ENCODE measurements around the gene IL33. TPM values are rescaled to one million over a fixed set of nuclear protein-coding genes. Genes with fewer than 3 reads are reported as not detected.

Gene IL33
- polyA plus RNA-seq, 12 donors: 19.5 to 57.2 (median 31.7) TPM; not detected in 1

DNA sequence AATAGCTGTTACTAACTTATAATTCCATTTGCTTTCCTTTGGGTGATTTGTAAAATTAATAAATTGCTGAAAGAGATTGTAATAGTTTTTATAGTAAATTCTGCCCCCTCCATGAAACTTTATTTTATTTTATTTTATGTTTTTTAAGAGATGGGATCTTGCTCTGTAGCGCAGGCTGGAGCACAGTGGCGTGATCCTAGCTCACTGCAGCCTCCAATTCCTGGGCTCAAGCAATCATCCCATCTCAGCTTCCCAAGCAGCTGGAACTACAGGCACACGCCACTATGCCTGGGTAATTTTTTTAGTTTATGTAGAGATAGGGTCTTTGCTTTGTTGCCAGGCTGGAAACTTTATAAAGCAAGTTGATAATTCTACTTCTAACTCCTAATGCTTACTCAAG is 395 bp downstream of the IL33 start:
- DNase-seq: no peak

DNA sequence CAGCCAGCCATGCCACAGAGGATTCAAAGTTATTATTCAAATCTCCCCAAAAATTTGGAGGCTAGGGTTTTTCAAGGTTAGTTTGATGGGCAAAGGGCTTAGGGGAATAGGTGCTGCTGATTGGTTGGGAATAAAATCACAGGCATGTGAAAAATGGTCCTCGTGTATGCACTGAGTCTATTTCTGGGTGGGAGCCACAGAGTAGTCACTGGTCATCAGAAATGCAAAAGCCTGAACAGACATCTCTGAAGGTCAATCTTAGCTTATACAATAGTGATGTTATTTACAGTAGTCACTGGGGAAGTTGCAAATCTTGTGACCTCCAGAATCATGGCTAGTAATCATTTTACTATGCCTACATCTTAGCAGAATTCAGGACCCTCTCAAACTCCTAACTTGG is 1.3 kb downstream of the IL33 start:
- DNase-seq: no peak

- DNase-seq: no peak
Measured at GRCh38 chr9:6218099-6218502, 2.5 kb downstream of the IL33 start.

DNA sequence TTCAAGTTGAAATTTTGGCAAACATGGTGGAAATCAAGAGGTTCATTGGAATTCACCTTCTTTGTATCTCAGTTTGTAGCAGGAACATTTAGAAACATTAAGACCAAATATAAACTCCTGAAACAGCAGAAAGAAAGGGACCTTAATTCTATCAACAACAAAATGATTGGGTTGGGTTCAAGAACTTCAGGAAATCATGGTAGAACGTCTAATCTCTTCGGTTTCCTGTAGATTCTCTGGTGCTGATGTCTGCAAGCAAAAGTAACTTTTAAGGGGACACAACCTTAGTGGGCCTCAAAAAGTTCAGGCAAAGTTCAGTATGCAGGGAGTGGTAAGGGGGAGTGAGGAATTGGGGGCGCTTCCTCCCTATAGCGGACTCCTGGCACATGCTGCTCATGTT is 3.4 kb downstream of the IL33 start:
- no peak for DNase-seq

GRCh38 chr9:6219981-6220380 is 4.4 kb downstream of the IL33 start:
- no peak for DNase-seq

DNA sequence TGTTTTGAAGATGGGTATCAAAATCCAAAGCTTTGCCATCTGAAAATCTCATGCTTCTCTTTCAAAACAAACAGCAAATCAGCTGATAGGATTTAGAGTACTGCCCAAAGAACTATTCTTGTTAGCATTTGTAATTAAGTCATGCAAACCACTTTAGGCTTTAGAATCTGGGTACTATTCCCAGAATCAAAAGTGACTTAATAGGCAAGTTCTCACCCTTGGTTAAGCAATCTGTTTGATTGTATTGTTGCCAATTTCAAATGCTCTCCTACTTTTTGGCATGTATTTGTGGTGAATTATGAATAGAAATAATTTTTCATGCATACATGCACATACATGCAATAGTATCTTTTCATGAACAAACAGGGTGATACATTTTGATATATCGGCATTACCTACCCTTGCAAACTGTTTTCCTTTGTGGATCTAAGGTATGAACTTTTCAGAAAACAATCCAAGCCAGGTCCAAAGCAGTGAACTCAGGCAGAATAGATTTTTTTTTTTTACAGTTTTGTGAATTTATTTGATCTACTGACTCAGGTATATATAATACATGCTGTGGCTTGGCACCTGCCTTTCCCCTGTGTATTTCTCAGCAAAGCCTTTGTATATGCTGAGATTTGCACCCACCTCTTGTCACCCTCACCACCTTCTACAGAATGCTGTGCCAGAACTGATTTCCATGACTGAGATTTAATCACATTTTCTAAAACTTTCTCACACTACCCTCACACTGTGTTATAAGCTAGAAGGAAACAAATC is 9.0 kb downstream of the IL33 start:
- no peak for DNase-seq

DNA sequence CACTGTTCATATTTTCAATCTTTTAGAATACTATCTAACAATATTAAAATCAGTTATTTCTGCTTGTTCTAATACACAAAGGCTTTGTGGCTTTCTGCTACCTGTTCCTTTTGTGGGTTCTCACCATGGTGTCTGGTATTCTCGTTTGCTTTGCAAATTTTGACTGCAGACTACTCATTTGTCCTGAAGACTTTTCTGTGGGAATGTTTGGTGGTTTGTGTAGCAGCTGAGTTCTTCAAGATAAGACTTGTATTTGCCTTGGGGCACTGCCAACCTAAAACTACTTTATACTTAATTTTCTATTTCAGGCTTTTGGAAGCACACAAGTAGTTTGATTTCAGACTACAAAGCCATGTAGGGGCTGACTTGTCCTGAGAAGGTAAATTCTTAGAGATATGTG is 11.1 kb downstream of the IL33 start:
- DNase-seq: no peak

- no peak for DNase-seq
Measured at GRCh38 chr9:6229186-6229585, 13.6 kb downstream of the IL33 start.

DNA sequence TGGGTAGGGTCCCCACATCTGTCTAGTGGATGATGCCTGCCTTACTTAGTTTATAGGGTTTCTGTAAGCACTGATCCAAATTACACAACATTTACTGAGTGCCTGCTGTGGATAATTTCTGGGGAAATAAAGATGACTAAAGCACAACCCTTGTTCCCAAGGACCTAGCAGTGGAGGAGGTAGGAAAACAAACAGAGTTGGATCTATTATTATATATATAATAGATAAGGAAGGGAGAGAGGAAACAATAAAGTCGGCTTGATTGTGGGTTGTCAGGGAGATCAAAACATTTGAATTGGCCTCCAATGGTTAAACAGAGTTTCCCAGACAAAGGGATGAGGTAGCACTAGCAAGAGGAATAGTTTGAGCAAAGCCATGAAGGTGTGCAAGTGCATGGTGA is 14.0 kb downstream of the IL33 start:
- DNase-seq: no peak

GRCh38 chr9:6230037-6230780 is 14.6 kb downstream of the IL33 start:
- no peak for DNase-seq

DNA sequence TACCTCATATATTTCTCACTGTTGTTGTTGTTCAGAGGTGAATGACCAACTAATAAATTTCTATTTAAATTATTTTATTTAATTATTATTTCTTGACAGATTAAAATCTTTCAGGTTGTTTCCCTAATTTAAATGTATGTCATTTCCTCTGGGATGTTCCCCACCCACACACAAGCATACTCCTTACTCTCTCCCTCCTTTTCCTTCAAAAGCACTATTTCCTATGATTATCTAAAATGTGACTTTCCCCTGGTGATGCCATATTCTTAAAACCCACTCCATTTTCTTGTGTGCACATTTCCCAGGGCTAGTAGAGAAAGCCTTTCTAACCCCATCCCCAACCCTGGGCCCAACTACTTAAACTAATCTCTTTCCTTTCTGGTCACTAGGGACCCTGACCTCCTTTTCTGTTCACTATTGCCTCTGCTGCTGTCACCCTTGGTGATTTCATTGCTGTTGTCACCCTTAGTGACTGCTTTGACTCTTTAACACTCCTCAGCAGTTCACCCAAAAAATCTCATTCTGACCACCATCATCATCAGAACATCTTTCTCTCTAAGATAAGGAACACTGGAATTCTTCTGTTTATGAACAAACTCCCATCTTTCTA is 16.8 kb downstream of the IL33 start:
- DNase-seq: no peak

DNA sequence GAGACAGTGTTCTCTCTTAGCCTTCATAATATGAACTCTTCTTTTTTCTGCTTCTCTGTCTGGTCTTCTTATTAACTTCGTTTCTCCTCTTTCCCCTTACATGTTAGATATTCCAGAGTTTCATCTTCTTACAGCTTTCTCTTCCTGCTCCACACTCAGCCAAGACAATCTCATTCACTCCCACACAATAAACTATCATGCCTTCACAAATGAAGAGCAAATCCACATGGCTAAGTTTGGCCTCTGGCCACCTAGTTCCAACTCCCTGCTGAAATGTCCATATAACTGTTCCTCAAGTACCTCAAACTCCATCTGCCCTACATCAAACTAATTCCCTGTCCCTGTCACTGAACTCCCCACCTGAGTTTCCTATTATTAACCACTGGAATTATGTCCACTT is 18.4 kb downstream of the IL33 start:
- DNase-seq: no peak

GRCh38 chr9:6237267-6237666 is 21.7 kb downstream of the IL33 start:
- no peak for DNase-seq

GRCh38 chr9:6239048-6239461 is 23.4 kb downstream of the IL33 start:
- no peak for DNase-seq

- no peak for DNase-seq
Measured at GRCh38 chr9:6239694-6240093, 24.1 kb downstream of the IL33 start.

DNA sequence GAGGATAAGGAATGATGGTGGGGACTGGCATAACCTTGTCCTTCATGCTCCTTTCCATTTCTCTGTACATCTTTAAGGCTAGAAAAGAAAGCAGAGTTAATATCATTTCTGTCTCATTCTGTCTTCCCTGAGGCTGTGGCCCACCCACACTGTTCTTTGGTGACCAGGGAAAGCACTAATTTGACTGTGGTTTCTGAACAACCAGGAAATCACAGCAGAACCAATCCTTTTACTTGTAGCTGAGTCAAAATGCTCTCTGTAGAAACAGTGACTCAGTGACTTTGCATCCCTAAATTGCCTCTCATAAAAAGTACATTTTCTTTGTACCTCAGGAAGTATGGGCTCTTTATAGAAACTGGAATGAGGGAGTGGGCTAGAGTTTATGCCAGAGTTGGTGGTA is 28.1 kb downstream of the IL33 start:
- DNase-seq: no peak

GRCh38 chr9:6247266-6247665 is 31.7 kb downstream of the IL33 start:
- DNase-seq: no peak

DNA sequence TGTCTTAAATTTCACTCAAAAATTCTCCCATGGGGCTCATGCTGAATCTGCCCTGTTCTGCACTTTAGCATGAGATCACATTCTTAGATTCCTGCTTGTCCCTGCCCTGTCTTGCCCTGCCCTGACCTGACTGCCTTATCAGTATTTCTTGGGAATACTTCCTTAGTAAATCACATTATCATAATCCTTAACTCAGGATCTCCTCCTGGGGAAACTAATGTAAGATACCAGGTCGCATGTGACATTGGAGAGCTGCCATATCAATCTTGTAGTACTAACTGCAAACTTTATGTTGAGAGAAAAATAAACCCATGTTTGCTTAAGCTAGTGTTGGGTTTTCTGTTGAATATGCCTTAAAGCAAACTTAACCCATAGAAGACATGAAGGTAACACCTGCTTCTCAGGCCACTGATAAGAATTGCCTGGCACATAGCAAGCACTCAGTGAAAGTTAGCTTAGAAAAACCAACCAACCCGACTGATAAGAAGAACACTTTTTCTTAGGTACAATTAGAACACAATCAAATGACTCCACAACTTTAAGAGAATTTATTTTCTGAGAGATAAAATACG is 53.3 kb downstream of the IL33 start:
- no peak for DNase-seq

- DNase-seq: no peak
Measured at GRCh38 chr9:6270896-6271295, 55.3 kb downstream of the IL33 start.

DNA sequence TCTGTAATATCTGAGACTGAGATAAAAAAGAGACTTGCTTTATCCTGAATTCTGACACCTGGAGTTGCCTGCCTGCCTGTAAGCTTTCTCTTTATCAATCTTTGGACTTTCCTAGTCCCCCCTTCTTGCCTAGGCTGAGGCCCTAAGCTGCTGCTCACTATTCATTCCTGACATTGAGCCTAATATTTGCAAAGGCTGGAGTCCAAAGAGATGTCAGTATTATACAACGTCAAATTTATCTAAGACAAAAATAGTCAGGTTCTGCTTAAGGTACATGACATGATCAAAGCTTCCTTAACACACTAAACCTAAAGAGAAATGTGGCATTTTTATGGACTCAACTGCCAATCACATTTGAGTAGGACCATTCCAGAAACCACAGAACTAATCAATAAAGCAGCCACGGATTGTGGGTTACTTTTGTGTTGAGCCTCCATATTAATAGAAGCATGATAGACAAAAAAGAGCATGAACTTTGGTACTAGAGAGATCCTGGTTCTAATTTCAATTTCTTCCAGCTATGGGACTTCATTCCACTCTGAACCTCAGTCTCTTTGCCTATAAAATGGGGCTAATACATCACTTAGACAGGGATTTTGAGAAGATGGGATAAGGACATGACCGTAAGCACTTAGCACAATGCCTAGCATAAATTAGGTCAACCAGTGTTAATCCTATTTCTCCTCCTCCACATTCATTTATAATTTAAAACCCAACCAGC is 56.1 kb downstream of the IL33 start:
- DNase-seq: no peak

- peak; percentile 24 for DNase-seq
Measured at GRCh38 chr9:6272229-6272598, 56.6 kb downstream of the IL33 start.

DNA sequence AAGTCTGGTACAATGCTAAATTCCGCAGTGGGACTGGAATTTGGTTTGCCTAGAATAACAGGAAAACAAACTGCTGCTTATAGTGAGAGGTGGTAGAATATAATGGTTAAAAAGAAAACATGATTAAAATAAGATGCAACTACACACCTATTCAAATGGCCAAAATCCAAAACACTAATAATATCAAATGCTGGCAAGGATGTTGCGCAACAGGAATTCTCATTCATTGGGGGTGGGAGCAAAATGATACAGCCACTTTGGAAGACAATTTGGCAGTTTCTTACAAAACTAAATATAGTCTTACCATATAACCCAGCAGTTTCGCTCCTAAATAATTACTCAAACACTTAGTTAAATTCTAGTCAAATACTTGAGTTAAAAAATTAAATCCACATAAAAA is 61.8 kb downstream of the IL33 start:
- DNase-seq: no peak

All from muscle of arm (tissue), 12 donors.